ENCODE measurements around the gene ZNF428. TPM values are rescaled to one million over a fixed set of nuclear protein-coding genes. Genes with fewer than 3 reads are reported as not detected.

Gene ZNF428
- total and polyA plus RNA-seq, 11 donors: 25.1 to 64.5 (median 31.3) TPM

GRCh38 chr19:43595999-43596841, 23.2 kb downstream of the ZNF428 start, which contains the start of the genes IRGQ and ZNF576:
IRGQ (minus strand) TSS chr19:43596134; CDS start chr19:43595338, 796 bp downstream.
ZNF576 (plus strand) TSS chr19:43596595; CDS start chr19:43597109, 514 bp downstream.
- Histone ChIP-seq H3K27ac (peak within 1 kb of the TSS; percentile 93 to 100 (median 96)), H3K4me3 (peak within 1 kb of the TSS; percentile 47 to 90 (median 75)), H3K9me3 (no peaks in the 10 kb centered on the region), H3K27me3 (no peaks in the 10 kb centered on the region), H3K36me3 (peaks cover 0 to 61% (median 54%) of the 10 kb centered on the region in 9 donors), H3K4me1 (peaks cover 8 to 41% (median 32%) of the 10 kb centered on the region in 12 donors)
- TF ChIP-seq CTCF (IDR thresholded peaks at IDR 0.05): no peak
- peak in 1 of 2 donors; percentile 75 for TF ChIP-seq POLR2A (IDR thresholded peaks at IDR 0.05)
- intact Hi-C loops (cut with DNase I): loop anchor here in 8 of 10 donors (1.0 to 10.0 kb wide), 12 partner anchors 15 to 72 kb away; partner anchors contain the start of genes PINLYP (in 6 of the 8), XRCC1 (in 6 of the 8), ZNF575 (in 4 of the 8) and ZNF428 (in 1 of the 8)
- peak; percentile 100 for DNase-seq
- WGBS, 4 donors: 0 to 1% (median 0%) methylated on average over 38 to 60 of the region's 60 CpGs
- peak; percentile 93 to 96 (median 95) for ATAC-seq

- intact Hi-C loops (cut with DNase I): loop anchor here in 4 of 10 donors (2.0 to 10.0 kb wide), 5 partner anchors 15 to 63 kb away; partner anchors contain the start of gene ZNF575 (in 2 of the 4)
- H3K27me3 ChIP-seq: no peaks in the 10 kb centered on the region
- H3K4me3 ChIP-seq: peak overlapping the region; percentile 45 to 90 (median 74)
- H3K27ac ChIP-seq: peak overlapping the region in 11 of 12 donors; percentile 74 to 99 (median 92)
- 1 to 5% (median 2%) methylated on average over 14 to 18 of the region's 18 CpGs for WGBS, 4 donors
- no peak for DNase-seq
- TF ChIP-seq CTCF (IDR thresholded peaks at IDR 0.05) (no peak), POLR2A (IDR thresholded peaks at IDR 0.05) (no peak)
- peaks cover 8 to 41% (median 32%) of the 10 kb centered on the region in 12 donors for H3K4me1 ChIP-seq
- peaks cover 0 to 61% (median 54%) of the 10 kb centered on the region in 9 donors for H3K36me3 ChIP-seq
- H3K9me3 ChIP-seq: no peaks in the 10 kb centered on the region
- peak; percentile 0 to 32 (median 10) for ATAC-seq
Observed at GRCh38 chr19:43595605-43595998, 23.8 kb downstream of the ZNF428 start.

GRCh38 chr19:43594710-43595604, 24.5 kb downstream of the ZNF428 start:
- Histone ChIP-seq H3K27ac (peak overlapping the region in 11 of 12 donors; percentile 74 to 99 (median 92)), H3K9me3 (no peaks in the 10 kb centered on the region), H3K4me3 (peak overlapping the region; percentile 45 to 90 (median 74)), H3K4me1 (peaks cover 8 to 41% (median 32%) of the 10 kb centered on the region in 12 donors), H3K36me3 (peaks cover 0 to 61% (median 55%) of the 10 kb centered on the region in 9 donors), H3K27me3 (no peaks in the 10 kb centered on the region)
- DNase-seq: peak in 4 of 5 donors; percentile 46 to 73 (median 56)
- 4 to 14% (median 4%) methylated on average over 31 to 64 of the region's 64 CpGs for WGBS, 4 donors
- peak in 2 of 4 donors; percentile 2 to 6 for ATAC-seq
- intact Hi-C loops (cut with DNase I): loop anchor here in 4 of 10 donors (2.0 to 10.0 kb wide), 5 partner anchors 14 to 63 kb away; partner anchors contain the start of gene ZNF575 (in 2 of the 4)
- TF ChIP-seq POLR2A (IDR thresholded peaks at IDR 0.05): no peak
- TF ChIP-seq CTCF (IDR thresholded peaks at IDR 0.05): peak in 11 of 12 donors; percentile 27 to 77 (median 42)

All from heart left ventricle (tissue), 16 donors.